A549 (cell line): ENCODE measurements around the gene IRAK3. TPM values are rescaled to one million over a fixed set of nuclear protein-coding genes. Genes with fewer than 3 reads are reported as not detected.
A peak's percentile ranks its signal among the peaks of the same experiment; 100 is the strongest.
"Not testable (repeated sequence)": the region's sequence is repeated elsewhere in the genome, so short reads cannot be mapped to it uniquely, and the experiment has no call there.

ENCODE experiments used
- ATAC-seq, 2 experiments: fragments of 200-7000 bp in 1 of 2; fragments of >200 bp in 1 of 2; cut with Nextera tagmentation in 1 of 2; cut with Tn5 transposase in 1 of 2; 3 replicates each; pipeline versions ENCODE4 v1.8.0 to v1.9.1; 2018 to 2020; ENCODE audit warnings: mild to moderate bottlenecking in 1 of 2, moderate library complexity in 1 of 2
- CTCF ChIA-PET: fragments of 300-600 bp; sonication (Branson Sonifier 250); formaldehyde crosslinking; extraction: SDS; loops from one replicate; lab custom pipeline; 2021; ENCODE audit warnings: antibody characterized with exemption, inconsistent platforms; lab: Yijun Ruan, JAX
- POLR2A ChIA-PET: fragments of 350-600 bp; formaldehyde crosslinking; extraction: SDS; loops from one replicate; lab custom pipeline; 2021; ENCODE audit warnings: antibody characterized with exemption, inconsistent platforms; lab: Yijun Ruan, JAX
- DNase-seq, 2 experiments: peaks; one replicate each; pipeline versions ENCODE4 v3.0.0 to v3.0.0-alpha.2; 2011 to 2016; ENCODE audit warnings: low read depth in 1 of 2, low spot score in 1 of 2
- FAIRE-seq: peaks from 2 replicates; lab custom pipeline; 2011; peaks lifted over from hg19 to GRCh38; lab: Jason Lieb, UNC
- H3K27ac ChIP-seq, 2 experiments: fragments of >200 bp; sonication (Bioruptor Twin); formaldehyde crosslinking; 3 replicates each; pipeline ENCODE4 v1.5.1; 2016 to 2017
- H3K4me1 ChIP-seq: fragments of >200 bp; sonication (Bioruptor Twin); formaldehyde crosslinking; 3 replicates; pipeline ENCODE4 v1.6.1; 2016
- H3K4me2 ChIP-seq: fragments of >200 bp; sonication (Bioruptor Twin); formaldehyde crosslinking; 3 replicates; pipeline ENCODE4 v1.6.1; 2016
- H3K4me3 ChIP-seq: fragments of >200 bp; sonication (Bioruptor Twin); formaldehyde crosslinking; 3 replicates; pipeline ENCODE4 v1.5.1; 2016
- H3K9me3 ChIP-seq: fragments of >200 bp; sonication (Bioruptor Twin); formaldehyde crosslinking; 3 replicates; pipeline ENCODE4 v1.6.1; 2016
- ATOH8 ChIP-seq: fragments of 250-450 bp; sonication (Bioruptor Pico); IDR thresholded peaks from 2 replicates; pipeline ENCODE4 v1.5.0; 2020; ENCODE audit warnings: low read depth, mild to moderate bottlenecking, moderate library complexity
- CEBPB ChIP-seq, 2 experiments: fragments of >200 bp in 1 of 2; sonication (Bioruptor Twin) in 1 of 2; formaldehyde crosslinking in 1 of 2; IDR thresholded peaks; 2 replicates each; pipeline ENCODE4 v1.6.1; 2012 to 2016
- E2F6 ChIP-seq: IDR thresholded peaks from 2 replicates; pipeline ENCODE4 v1.6.1; 2012; ENCODE audit warnings: low read depth, borderline replicate concordance
- EP300 ChIP-seq, 2 experiments: fragments of >200 bp; sonication (Bioruptor Twin); formaldehyde crosslinking; IDR thresholded peaks; 2 replicates in 1 of 2; 3 replicates in 1 of 2; pipeline ENCODE4 v1.6.1; 2016 to 2017
- FOSB ChIP-seq: fragments of 250-450 bp; sonication (Bioruptor Pico); IDR thresholded peaks from 2 replicates; pipeline ENCODE4 v1.5.0; 2020; ENCODE audit warnings: mild to moderate bottlenecking, moderate library complexity
- FOXS1 ChIP-seq: fragments of 250-450 bp; sonication (Bioruptor Pico); IDR thresholded peaks from 2 replicates; pipeline ENCODE4 v1.5.0; 2020; ENCODE audit warnings: mild to moderate bottlenecking, moderate library complexity
- HDAC2 ChIP-seq: fragments of 200-600 bp; sonication (generic); IDR thresholded peaks from 2 replicates; pipeline ENCODE4 v1.6.1; 2016
- HMGXB4 ChIP-seq: fragments of 250-450 bp; sonication (Bioruptor Pico); IDR thresholded peaks from 2 replicates; pipeline ENCODE4 v1.5.0; 2021; ENCODE audit warnings: mild to moderate bottlenecking, moderate library complexity, borderline replicate concordance
- HOXA7 ChIP-seq: fragments of 250-450 bp; sonication (Bioruptor Pico); IDR thresholded peaks from 2 replicates; pipeline ENCODE4 v1.5.0; 2020; ENCODE audit warnings: mild to moderate bottlenecking, moderate library complexity
- JUN ChIP-seq, 2 experiments: fragments of >200 bp; sonication (Bioruptor Twin); formaldehyde crosslinking; IDR thresholded peaks; 2 replicates in 1 of 2; 3 replicates in 1 of 2; pipeline ENCODE4 v1.6.1; 2016 to 2017
- JUNB ChIP-seq: fragments of >200 bp; sonication (Bioruptor Twin); formaldehyde crosslinking; IDR thresholded peaks from 2 replicates; pipeline ENCODE4 v1.6.1; 2016
- KDM1A ChIP-seq: fragments of 200-600 bp; sonication (generic); IDR thresholded peaks from 2 replicates; pipeline ENCODE4 v1.6.1; 2016; ENCODE audit warnings: low read depth, mild to moderate bottlenecking
- NPAS2 ChIP-seq: fragments of 250-450 bp; sonication (Bioruptor Pico); IDR thresholded peaks from 2 replicates; pipeline ENCODE4 v1.8.0; 2022; ENCODE audit warnings: mild to moderate bottlenecking, moderate library complexity, borderline replicate concordance
- RAD21 ChIP-seq, 2 experiments: fragments of >200 bp in 1 of 2; sonication (Bioruptor Twin) in 1 of 2; formaldehyde crosslinking in 1 of 2; IDR thresholded peaks in 1 of 2; conservative IDR thresholded peaks in 1 of 2; 2 replicates in 1 of 2; 3 replicates in 1 of 2; pipeline ENCODE4 v1.6.1; 2012 to 2018; ENCODE audit warnings: inconsistent platforms in 1 of 2
- RNF2 ChIP-seq: fragments of 200-600 bp; sonication (generic); IDR thresholded peaks from 2 replicates; pipeline ENCODE4 v1.6.1; 2016; ENCODE audit warnings: low read depth, mild to moderate bottlenecking, antibody characterized with exemption, moderate library complexity, borderline replicate concordance
- TP53 ChIP-seq: fragments of 250-450 bp; sonication (Bioruptor Pico); IDR thresholded peaks from 2 replicates; pipeline ENCODE4 v1.5.0; 2021; ENCODE audit warnings: mild to moderate bottlenecking, moderate library complexity
- ZFP36 ChIP-seq: fragments of 450-650 bp; IDR thresholded peaks from 2 replicates; pipeline ENCODE4 v1.6.1; 2014; ENCODE audit warnings: borderline replicate concordance; ENCODE audit not compliant: partially characterized antibody
- WGBS: methylation state at CpG from one replicate; pipeline ENCODE4 v1.1.6; 2017; ENCODE audit errors: missing lambda C conversion rate; 5-methylcytosine and 5-hydroxymethylcytosine counted together
- polyA plus RNA-seq, 4 experiments: library from polyadenylated mRNA; depleted of rRNA in 3 of 4; stranded (reverse); fragments of >200 nt; fragmentation: RNase III in 1 of 4; extraction: RNeasy Plus Mini Kit Qiagen cat#74134 plus additional on column Dnase treatment in 1 of 4; gene quantifications; 2 replicates in 3 of 4; 3 replicates in 1 of 4; pipeline ENCODE4 v1.2.3, GENCODE V29; 2011 to 2017

Gene IRAK3
- polyA plus RNA-seq, 2 of the 4 experiments (the other 2 are of a cell fraction): 0.06 to 0.25 TPM

GRCh38 chr12:66169221-66170170, 19.5 kb upstream of the IRAK3 start, which contains the start of gene TMBIM4 (continued):
- peak; percentile 32 to 36; a peak in 3 of 5 replicates for TF ChIP-seq RAD21 (conservative IDR thresholded peaks at IDR 0.05 in 1 of 2, IDR thresholded peaks at IDR 0.05 in 1 of 2)
- TF ChIP-seq RNF2: no peak
- peak; percentile 72 to 91; a peak in 3 of 4 replicates for TF ChIP-seq CEBPB (IDR thresholded peaks at IDR 0.05)

GRCh38 chr12:66170606-66171005, 18.4 kb upstream of the IRAK3 start:
- DNase-seq (no peak), FAIRE-seq (no peak), ATAC-seq (no peak)
- Histone ChIP-seq H3K27ac (peak overlapping the region; percentile 94 to 99; a peak in 5 of 6 replicates), H3K4me2 (peak overlapping the region; percentile 95), H3K9me3 (peaks cover 5% of the 10 kb centered on the region; the same call in 2 of the 3 replicates), H3K4me3 (peak overlapping the region; percentile 56; the same call in 2 of the 3 replicates), H3K4me1 (peaks cover 6% of the 10 kb centered on the region)
- CTCF ChIA-PET: no interaction called here
- POLR2A ChIA-PET: no interaction called here
- 79% methylated on average over 3 of the region's 3 CpGs for WGBS
- TF ChIP-seq EP300 (IDR thresholded peaks at IDR 0.05) (no peak), FOSB (CRISPR knock-in tag) (no peak), KDM1A (no peak), ATOH8 (no peak)

- 80% methylated on average over 42 of the region's 54 CpGs for WGBS
- POLR2A ChIA-PET, DNase-seq, H3K4me3 ChIP-seq, CTCF ChIA-PET, FAIRE-seq, H3K4me1 ChIP-seq, ATAC-seq, H3K9me3 ChIP-seq, H3K4me2 ChIP-seq, H3K27ac ChIP-seq: not testable (repeated sequence)
Measured at GRCh38 chr12:66174391-66175325, 14.4 kb upstream of the IRAK3 start.

- WGBS: 14% methylated on average over 1 of the region's 1 CpG
- TF ChIP-seq HOXA7 (CRISPR knock-in tag) (no peak), RNF2 (no peak), NPAS2 (no peak), HMGXB4 (CRISPR knock-in tag) (no peak), TP53 (CRISPR knock-in tag) (no peak), FOXS1 (CRISPR knock-in tag) (no peak), ZFP36 (no peak), JUN (IDR thresholded peaks at IDR 0.05) (no peak), E2F6 (no peak), JUNB (no peak), HDAC2 (no peak)
- POLR2A ChIA-PET: no interaction called here
- no peak overlapping the region for H3K4me3 ChIP-seq
- no peaks in the 10 kb centered on the region for H3K4me1 ChIP-seq
- no peak overlapping the region for H3K27ac ChIP-seq
- ATAC-seq (no peak), FAIRE-seq (no peak), DNase-seq (no peak)
- no peak overlapping the region for H3K4me2 ChIP-seq
- CTCF ChIA-PET: interaction anchor here (0.6 to 1.9 kb wide), 2 partner anchors 21 to 1395 kb away, joined by 3 to 6 read pairs; no protein-coding TSS in a partner anchor
- H3K9me3 ChIP-seq: no peaks in the 10 kb centered on the region
Measured at GRCh38 chr12:66176105-66176900, 12.7 kb upstream of the IRAK3 start.
